DMS153 (cell line): ENCODE results near the gene GUCA2B.

Experiments used
- DNase-seq: peaks from one replicate; lab custom pipeline; 2025; lab: John Stamatoyannopoulos, UW

GUCA2B gene

DNA sequence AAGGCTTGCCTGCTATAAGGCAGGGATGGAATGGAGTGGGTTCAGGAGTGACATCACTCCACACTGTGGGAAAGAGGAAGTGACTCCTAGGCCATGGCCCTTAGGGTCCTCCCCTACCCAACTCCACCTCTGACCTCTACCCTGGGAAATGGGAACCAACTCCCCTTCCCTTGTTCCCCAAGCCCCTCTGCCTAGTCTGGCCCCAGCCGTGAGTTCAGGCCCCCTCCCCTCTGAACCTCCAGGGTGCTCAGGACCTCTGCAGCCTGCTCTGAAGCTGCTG is 15.1 kb downstream of the GUCA2B start:
- no peak for DNase-seq

DNA sequence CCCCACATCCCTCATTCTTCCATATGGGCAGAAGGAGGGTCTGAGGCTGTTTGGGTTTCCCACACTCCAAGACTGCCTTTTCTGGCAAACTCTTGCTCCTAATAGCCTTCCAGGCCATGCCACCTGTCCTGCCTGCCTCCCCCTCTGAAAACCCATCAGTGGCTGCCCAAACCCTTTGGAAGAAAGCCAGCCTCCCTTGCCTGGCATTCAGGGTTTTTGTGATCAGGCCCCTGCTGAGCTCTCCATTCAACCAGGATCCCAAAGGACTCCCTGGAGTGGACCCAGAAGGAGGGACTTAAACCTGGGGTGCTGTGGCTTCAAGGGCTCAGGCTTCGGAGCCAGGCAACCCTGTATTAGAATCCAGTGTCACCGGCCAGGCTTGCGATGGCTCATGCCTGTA is 15.6 kb downstream of the GUCA2B start:
- DNase-seq, result peak; percentile 80

DNA sequence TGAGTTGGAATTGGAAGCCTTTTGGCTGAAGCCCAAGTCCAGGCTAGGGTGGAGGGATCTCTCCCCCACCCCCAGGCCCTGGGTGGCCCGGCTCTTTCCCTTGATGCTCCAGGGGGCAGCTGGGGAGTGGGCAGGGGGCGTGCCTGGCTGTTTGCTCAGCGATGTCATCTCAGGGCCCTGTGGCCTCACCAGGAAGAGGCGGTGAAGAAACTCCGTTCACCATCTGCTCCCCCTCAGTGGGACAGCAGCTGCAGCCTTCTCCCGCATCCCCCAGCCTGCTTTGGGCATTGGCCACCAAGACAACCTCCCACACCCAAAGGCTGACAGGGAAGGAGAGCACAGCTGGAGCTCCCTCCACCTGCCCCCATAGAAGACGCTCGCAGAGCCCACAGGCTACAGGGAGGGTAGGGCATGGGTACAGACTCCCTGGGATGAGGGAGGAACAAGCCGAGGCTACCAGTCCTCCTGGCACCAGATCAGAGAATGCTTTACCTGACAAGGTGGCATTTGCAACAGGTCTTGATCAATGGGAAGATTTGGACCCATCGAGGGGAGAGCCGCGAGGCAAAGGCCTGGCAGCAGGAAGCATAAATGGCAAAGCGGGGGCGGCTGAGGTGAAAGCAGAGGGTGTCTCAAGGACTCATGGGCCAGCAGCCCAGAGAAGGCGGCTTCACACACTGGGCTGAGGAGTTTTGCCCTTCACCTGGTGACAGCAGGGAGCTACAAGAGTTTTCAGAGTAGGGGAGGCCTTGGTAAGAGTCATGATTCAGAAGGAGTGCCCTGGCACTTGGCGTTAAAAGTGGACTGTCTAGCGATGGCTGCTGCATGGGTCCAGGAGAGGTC is 17.8 kb downstream of the GUCA2B start:
- peak; percentile 52 for DNase-seq

- no peak for DNase-seq
Measured at GRCh38 chr1:42171679-42172266, 18.6 kb downstream of the GUCA2B start.

DNA sequence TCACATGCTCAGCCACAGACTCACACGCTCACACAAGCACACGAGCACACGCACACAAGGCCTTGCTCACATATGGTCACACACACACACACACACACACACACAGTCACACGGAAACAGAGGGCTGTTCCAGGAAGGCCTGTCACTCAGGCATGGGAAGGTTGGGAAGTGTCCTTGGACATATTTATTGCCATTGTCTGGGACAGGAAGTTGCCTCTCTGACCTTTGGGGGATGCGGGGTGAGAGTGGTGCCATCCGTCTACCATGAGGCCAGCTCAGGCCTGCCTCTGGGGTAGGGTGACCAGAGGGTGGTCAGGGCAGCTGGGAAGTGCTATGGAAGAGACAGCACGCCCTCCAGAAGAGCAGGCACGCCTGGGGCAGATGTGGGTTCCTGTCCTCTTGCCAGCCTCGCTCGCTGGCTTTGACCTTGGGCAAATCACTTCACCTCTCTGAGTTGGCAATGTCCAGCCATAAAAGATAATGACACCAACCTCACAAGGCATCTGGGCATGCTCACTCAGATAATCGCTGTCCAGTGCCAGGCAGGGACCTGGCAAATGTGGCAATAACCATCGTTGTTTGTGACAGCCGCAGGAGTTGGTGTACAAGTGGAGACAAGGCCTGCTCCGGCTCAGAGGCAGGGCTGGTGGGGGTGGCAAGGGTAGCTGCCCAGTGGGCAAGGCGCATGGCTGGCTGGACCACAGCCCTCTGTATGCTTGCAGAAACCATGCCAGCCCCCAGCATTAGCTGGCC is 19.3 kb downstream of the GUCA2B start:
- peak; percentile 61 for DNase-seq

DNA sequence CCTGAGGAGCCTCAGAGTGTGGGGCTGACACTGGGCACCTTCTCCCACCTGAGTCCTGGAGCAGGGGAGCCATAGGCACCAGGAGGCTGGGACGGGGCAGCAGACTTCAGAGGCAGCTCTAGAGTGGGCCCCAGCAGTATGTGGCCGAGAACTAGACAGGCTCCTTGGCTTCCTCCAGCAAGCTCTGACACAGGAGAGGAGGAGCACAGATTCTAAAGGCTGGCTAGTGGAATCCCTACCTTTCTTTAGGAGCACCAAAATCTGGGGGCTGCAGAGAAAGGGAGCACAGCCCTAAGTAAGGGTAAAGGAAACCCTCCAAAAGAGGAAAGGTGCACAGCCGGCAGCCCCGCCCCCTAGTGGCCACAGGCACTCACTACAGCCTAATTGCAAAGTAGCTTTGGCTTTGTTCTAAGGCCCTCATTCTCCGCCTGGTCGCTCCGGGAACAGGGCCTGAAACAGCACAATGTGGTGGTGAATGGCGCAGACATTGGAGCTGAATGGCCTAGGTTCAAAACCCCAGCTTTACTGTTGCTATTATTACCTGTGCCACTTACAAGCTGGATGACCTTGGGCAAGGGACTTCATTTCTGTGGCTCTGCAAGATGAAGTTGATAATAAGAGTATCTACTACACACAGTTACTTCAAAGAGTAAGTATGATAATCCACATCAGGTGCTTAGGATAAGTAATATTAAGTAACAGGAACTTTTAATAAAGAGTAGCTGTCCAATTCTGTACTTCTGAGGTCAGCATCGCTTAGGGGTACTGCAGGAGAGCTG is 20.1 kb downstream of the GUCA2B start:
- DNase-seq, result peak; percentile 72

DNA sequence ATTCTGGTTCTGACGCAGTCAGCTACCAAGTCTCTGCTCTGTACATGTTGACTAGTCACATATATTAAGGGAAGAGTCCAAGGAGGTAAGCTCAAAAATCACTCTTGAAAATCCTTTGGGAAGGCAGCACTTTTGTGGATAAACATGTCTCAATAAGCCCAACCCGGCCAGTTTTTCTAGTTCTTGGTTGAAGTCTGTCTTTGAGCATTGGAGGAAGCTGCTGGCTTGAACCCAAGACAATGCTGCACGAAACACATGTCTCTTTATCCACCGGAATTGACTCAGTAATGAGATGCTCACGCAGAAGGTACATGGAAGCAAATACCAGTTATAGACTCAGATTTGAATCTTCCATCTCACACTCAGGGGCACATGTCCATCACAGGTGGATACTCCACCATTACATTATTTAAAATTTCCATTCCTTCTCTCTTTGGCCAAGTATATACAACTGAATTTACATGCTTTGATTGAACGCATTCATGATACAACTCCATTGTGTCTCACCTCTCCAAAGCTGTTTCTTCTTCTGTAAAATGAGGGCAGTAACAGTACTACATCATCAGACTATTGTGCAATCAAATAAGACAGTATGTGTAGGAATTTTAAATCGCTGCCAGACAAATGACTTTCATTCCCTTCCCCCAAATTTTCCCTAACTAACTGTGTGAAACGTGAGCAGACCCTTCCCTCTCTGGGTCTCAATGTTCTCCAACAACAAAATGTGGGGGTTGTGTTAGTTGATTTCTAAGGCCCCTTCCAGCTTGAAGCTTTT is 20.9 kb downstream of the GUCA2B start:
- no peak for DNase-seq

DNA sequence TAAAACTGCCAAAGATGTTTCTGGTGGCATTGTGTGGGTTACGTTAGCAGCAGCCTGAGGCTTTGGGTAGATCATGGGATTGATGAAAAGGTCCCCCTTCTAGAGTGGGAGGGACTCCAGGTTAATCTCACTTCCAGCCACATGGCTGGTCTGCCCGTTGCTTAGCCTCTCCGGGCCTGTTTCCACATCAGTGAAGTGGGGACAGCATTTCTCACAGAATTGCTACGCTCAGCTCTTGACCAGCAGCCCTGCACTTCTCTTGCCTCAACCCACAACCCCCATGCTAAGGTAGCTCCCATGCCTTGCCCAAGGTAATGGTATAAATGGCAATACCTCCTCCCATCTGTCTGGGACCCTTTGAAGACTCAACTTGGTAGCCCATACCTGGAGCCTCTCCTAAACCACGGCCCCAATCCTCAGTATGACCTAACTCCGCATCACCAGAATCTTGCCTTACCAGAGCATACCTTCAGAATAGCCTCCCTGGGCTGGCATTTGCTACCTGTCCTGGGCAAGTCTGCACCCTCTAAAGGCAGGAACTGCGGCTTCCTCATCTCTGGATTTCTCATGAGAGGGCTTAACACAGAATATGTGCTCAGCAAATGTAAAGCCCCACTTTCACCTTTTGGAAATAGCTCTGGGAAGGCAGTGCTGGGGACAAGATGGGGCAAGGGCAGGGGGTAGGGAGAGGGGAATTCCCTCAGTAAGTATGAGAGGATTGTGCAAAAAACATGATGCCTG is 22.3 kb downstream of the GUCA2B start:
- no peak for DNase-seq

- peak; percentile 41 for DNase-seq
Measured at GRCh38 chr1:42176902-42177519, 23.8 kb downstream of the GUCA2B start.

- peak; percentile 85 for DNase-seq
Measured at GRCh38 chr1:42177541-42177981, 24.4 kb downstream of the GUCA2B start.

GRCh38 chr1:42178249-42178648 is 25.0 kb downstream of the GUCA2B start:
- no peak for DNase-seq

- no peak for DNase-seq
Measured at GRCh38 chr1:42179275-42179674, 26.1 kb downstream of the GUCA2B start.

GRCh38 chr1:42179900-42180329 is 26.7 kb downstream of the GUCA2B start:
- peak; percentile 56 for DNase-seq

GRCh38 chr1:42181687-42182086 is 28.5 kb downstream of the GUCA2B start:
- DNase-seq, result no peak

DNA sequence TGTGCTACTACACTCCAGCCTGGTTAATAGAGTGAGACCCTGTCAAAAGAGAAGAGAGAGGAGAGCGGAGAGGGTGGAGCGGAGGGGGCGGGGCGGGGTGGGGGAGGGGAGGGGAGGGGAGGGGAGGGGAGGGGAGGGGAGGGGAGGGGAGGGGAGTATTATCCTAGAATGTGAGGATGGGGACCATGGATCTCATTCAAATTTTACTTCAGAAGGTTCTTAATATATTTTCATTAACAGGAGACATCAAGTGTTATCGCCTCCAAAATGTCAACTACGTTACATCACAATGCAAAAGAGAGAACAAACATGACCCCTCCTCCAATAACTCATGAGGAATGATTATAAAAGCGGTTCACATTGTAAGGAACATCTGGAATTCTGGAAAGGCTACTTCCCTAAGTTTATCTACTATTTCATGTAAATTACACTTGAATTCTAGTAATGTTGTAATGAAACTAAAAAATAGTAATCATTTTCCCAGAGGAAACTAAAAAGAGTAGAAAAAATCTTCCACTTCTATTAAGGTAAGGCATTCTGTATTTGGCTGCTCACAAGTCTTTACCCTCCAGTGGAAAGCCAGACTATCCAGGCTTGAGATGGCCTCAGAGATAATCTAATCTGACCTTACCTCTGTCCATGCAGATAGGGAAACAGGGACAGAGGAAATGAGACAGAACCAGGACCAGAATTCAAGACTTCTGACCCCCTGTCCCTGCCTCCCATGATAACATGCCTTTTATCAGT is 30.2 kb downstream of the GUCA2B start:
- no peak for DNase-seq

- DNase-seq, result no peak
Measured at GRCh38 chr1:42183957-42184268, 30.7 kb downstream of the GUCA2B start.

GRCh38 chr1:42184616-42185015 is 31.4 kb downstream of the GUCA2B start:
- no peak for DNase-seq

GRCh38 chr1:42186152-42186551 is 32.9 kb downstream of the GUCA2B start:
- no peak for DNase-seq

DNA sequence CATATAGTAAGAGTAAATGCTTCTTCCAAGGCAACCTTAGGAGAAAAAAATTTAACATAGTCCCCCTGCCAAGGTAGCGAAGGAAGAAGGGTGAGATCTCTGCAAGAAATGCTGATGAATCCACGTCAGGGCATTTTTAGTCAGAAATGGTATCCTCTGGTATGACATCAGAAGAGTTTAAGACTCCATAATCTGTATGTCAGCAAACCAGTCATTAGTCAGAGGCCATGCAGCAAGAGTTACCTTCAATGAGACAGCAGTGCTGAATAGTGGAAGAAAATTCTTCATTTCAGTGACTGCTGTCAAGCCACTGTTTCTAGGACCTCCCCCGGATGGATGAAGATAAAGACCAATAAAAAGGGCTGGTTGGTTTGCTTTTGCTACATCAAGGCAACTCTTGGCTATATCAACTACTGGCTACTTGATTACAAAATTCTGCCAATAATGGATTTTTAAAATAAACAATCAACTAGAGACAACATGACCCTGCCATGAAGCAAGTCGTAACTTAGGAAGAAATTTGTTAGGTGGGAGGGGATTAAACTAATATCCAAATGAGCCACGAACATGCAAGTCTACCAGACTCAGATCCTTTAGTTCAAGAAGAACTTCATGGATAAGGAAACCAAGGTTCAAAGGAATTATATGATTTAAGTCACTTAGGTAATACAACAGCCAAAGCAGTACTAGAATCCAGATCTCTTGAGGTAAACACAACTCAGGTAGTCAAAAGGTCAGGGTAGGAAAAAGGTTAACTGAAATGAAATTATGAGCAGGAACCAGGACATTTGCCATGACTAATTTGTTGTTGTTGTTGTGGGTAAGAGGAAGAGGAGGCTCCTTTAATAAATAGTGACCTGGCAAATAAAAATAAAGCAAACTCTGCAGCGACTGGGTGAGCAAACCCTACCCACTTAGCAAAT is 37.0 kb downstream of the GUCA2B start:
- DNase-seq, result no peak
